HL-60/S4 treated with retinoic acid at 250 ng/mL for 4 days and 3 days (cell line): ENCODE data around the gene RAD51D.
"Not testable (repeated sequence)": the region's sequence is repeated elsewhere in the genome, so short reads cannot be mapped to it uniquely, and the experiment has no call there.

Source experiments
- in situ Hi-C: fragments of 300-500 bp; cut with MboI; formaldehyde crosslinking; loops from 2 replicates; pipeline ENCODE4 v1.7.0; 2022; ENCODE audit warnings: low sequenced_read_pairs

Gene RAD51D

GRCh38 chr17:35099908-35100307 is 19.8 kb downstream of the RAD51D start:
- in situ Hi-C loops, result loop anchor here (25.0 kb wide), 1 partner anchor 563 kb away; no protein-coding TSS in a partner anchor

- in situ Hi-C loops, result no loop called here
Observed at GRCh38 chr17:35097776-35098175, 21.9 kb downstream of the RAD51D start.

- in situ Hi-C loops, result no loop called here
Observed at GRCh38 chr17:35095741-35096140, 23.9 kb downstream of the RAD51D start.

GRCh38 chr17:35094902-35095301 is 24.8 kb downstream of the RAD51D start:
- in situ Hi-C loops, result no loop called here

- in situ Hi-C loops, result not testable (repeated sequence)
Observed at GRCh38 chr17:35090707-35091106, 29.0 kb downstream of the RAD51D start.

- in situ Hi-C loops, result no loop called here
Observed at GRCh38 chr17:35089586-35090296, 29.9 kb downstream of the RAD51D start.

- in situ Hi-C loops, result no loop called here
Observed at GRCh38 chr17:35088881-35089585, 30.6 kb downstream of the RAD51D start.

GRCh38 chr17:35088356-35088880 is 31.2 kb downstream of the RAD51D start:
- in situ Hi-C loops, result no loop called here

GRCh38 chr17:35087731-35088355 is 31.8 kb downstream of the RAD51D start:
- in situ Hi-C loops, result no loop called here

- in situ Hi-C loops, result no loop called here
Observed at GRCh38 chr17:35086931-35087573, 32.6 kb downstream of the RAD51D start.

- in situ Hi-C loops, result no loop called here
Observed at GRCh38 chr17:35086164-35086563, 33.5 kb downstream of the RAD51D start.

GRCh38 chr17:35084987-35085386 is 34.7 kb downstream of the RAD51D start:
- in situ Hi-C loops, result no loop called here

GRCh38 chr17:35083071-35083470 is 36.6 kb downstream of the RAD51D start:
- in situ Hi-C loops, result no loop called here

GRCh38 chr17:35082073-35082657 is 37.5 kb downstream of the RAD51D start:
- in situ Hi-C loops, result no loop called here

- in situ Hi-C loops, result no loop called here
Observed at GRCh38 chr17:35081638-35082037, 38.0 kb downstream of the RAD51D start.

GRCh38 chr17:35080536-35080935 is 39.1 kb downstream of the RAD51D start:
- in situ Hi-C loops, result no loop called here

- in situ Hi-C loops, result no loop called here
Observed at GRCh38 chr17:35079547-35080423, 39.9 kb downstream of the RAD51D start.

GRCh38 chr17:35076874-35077273 is 42.8 kb downstream of the RAD51D start:
- in situ Hi-C loops, result no loop called here

- in situ Hi-C loops, result no loop called here
Observed at GRCh38 chr17:35074711-35075707, 44.7 kb downstream of the RAD51D start.
